ENCODE measurements around the gene GALNTL6.

DNA sequence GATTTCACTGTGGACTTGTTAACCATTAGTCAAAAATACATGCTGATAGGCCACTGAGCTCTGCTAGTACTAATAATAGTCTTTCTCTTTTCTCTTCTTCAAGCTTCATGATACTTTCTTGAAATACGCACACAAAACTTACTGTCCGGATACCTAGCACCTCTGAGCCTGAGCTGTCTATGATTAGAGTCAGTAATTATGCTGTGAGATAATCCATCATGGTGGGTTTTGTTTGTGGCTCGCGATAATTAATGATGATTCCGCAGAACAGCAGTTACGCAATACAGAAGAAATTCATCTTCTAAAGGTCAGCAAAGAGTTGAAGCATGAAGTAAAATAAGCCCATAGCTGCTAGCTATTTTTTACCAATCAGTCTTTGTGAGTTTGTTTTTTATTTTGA, 843.9 kb downstream of the GALNTL6 start:
- TF ChIP-seq ZNF274 (IDR thresholded peaks at IDR 0.05; ENCODE audit: low read depth, low read length), result no peak
- TF ChIP-seq YY1 (IDR thresholded peaks at IDR 0.05; ENCODE audit: extremely low read depth, insufficient replicate concordance, low read depth, low read length), result no peak
- TF ChIP-seq, protein P1, sequence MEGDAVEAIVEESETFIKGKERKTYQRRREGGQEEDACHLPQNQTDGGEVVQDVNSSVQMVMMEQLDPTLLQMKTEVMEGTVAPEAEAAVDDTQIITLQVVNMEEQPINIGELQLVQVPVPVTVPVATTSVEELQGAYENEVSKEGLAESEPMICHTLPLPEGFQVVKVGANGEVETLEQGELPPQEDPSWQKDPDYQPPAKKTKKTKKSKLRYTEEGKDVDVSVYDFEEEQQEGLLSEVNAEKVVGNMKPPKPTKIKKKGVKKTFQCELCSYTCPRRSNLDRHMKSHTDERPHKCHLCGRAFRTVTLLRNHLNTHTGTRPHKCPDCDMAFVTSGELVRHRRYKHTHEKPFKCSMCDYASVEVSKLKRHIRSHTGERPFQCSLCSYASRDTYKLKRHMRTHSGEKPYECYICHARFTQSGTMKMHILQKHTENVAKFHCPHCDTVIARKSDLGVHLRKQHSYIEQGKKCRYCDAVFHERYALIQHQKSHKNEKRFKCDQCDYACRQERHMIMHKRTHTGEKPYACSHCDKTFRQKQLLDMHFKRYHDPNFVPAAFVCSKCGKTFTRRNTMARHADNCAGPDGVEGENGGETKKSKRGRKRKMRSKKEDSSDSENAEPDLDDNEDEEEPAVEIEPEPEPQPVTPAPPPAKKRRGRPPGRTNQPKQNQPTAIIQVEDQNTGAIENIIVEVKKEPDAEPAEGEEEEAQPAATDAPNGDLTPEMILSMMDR (IDR thresholded peaks at IDR 0.05 in 2 of 3, conservative IDR thresholded peaks at IDR 0.05 in 1 of 3; ENCODE audit: borderline replicate concordance in 1 of 3, insufficient read depth in 1 of 3, low read depth in 2 of 3, low read length in 2 of 3), result no peak
- no peak for TF ChIP-seq MAX (IDR thresholded peaks at IDR 0.05)
- no peak for TF ChIP-seq FOSL1 (IDR thresholded peaks at IDR 0.05; ENCODE audit: low read depth)
- TF ChIP-seq SIN3A (IDR thresholded peaks at IDR 0.05; ENCODE audit: low read depth), result no peak
- TF ChIP-seq EZH2 (IDR thresholded peaks at IDR 0.05), result no peak
- TF ChIP-seq EZH2phosphoT487 (IDR thresholded peaks at IDR 0.05; ENCODE audit: borderline replicate concordance), result no peak
- TF ChIP-seq POLR2AphosphoS5 (IDR thresholded peaks at IDR 0.05; ENCODE audit: low read depth, low read length), result no peak
